HepG2 (cell line): ENCODE results near the gene UBE2O. TPM values are rescaled to one million over a fixed set of nuclear protein-coding genes. Genes with fewer than 3 reads are reported as not detected.

Source experiments
- ELK4 ChIP-seq: sonication (generic); formaldehyde crosslinking; IDR thresholded peaks from 2 replicates; pipeline ENCODE4 v1.9.0; 2021; ENCODE audit warnings: missing genetic modification reagents, borderline replicate concordance
- EP300 ChIP-seq, 3 experiments: sonication (generic) in 1 of 3; formaldehyde crosslinking in 1 of 3; IDR thresholded peaks; 2 replicates each; pipeline versions ENCODE4 v1.5.1 to v1.6.1; 2011 to 2020; ENCODE audit warnings: low read depth in 2 of 3, low read length in 2 of 3, borderline replicate concordance in 1 of 3, improper control_type of control experiment in 1 of 3, mild to moderate bottlenecking in 1 of 3, missing genetic modification reagents in 1 of 3, moderate library complexity in 1 of 3
- IKZF4 ChIP-seq: sonication (generic); formaldehyde crosslinking; IDR thresholded peaks from 2 replicates; pipeline ENCODE4 v1.5.1; 2020; ENCODE audit warnings: borderline replicate concordance, mild to moderate bottlenecking, low read depth, missing genetic modification reagents; ENCODE audit errors: not compliant biosample characterization
- MYC ChIP-seq: sonication (generic); formaldehyde crosslinking; IDR thresholded peaks from 2 replicates; pipeline ENCODE4 v1.9.0; 2021; ENCODE audit warnings: missing genetic modification reagents, borderline replicate concordance
- SALL2 ChIP-seq: sonication (generic); formaldehyde crosslinking; IDR thresholded peaks from 2 replicates; pipeline ENCODE4 v1.8.1; 2023; ENCODE audit warnings: mild to moderate bottlenecking, missing genetic modification reagents, inconsistent platforms
- SNAPC4 ChIP-seq: sonication (generic); formaldehyde crosslinking; IDR thresholded peaks from 2 replicates; pipeline ENCODE4 v1.4.0; 2020; ENCODE audit warnings: mild to moderate bottlenecking, missing genetic modification reagents
- ZFP82 ChIP-seq: sonication (generic); formaldehyde crosslinking; IDR thresholded peaks from 2 replicates; pipeline ENCODE4 v1.5.1; 2020; ENCODE audit warnings: mild to moderate bottlenecking, missing genetic modification reagents, borderline replicate concordance
- ZNF124 ChIP-seq: sonication (generic); formaldehyde crosslinking; IDR thresholded peaks from 2 replicates; pipeline ENCODE4 v1.4.0; 2020; ENCODE audit warnings: missing genetic modification reagents
- ZNF598 ChIP-seq: sonication (generic); formaldehyde crosslinking; IDR thresholded peaks from 2 replicates; pipeline ENCODE4 v1.5.1; 2020; ENCODE audit warnings: mild to moderate bottlenecking, missing genetic modification reagents, borderline replicate concordance
- ZNF614 ChIP-seq: IDR thresholded peaks from 2 replicates; pipeline ENCODE4 v1.6.1; 2018; ENCODE audit warnings: missing biosample characterization, missing genetic modification reagents, inconsistent platforms, borderline replicate concordance
- ZNF670 ChIP-seq: sonication (generic); formaldehyde crosslinking; IDR thresholded peaks from 2 replicates; pipeline ENCODE4 v1.8.0; 2022; ENCODE audit warnings: mild to moderate bottlenecking, missing genetic modification reagents, borderline replicate concordance
- ZNF703 ChIP-seq: sonication (generic); formaldehyde crosslinking; IDR thresholded peaks from 2 replicates; pipeline ENCODE4 v1.5.1; 2020; ENCODE audit warnings: missing genetic modification reagents, mild to moderate bottlenecking, moderate library complexity, borderline replicate concordance
- ZNF724P ChIP-seq: sonication (generic); formaldehyde crosslinking; IDR thresholded peaks from 2 replicates; pipeline ENCODE4 v1.8.0; 2022; ENCODE audit warnings: missing genetic modification reagents, borderline replicate concordance
- ZNF891 ChIP-seq: sonication (generic); formaldehyde crosslinking; IDR thresholded peaks from 2 replicates; pipeline ENCODE4 v1.5.0; 2020; ENCODE audit warnings: mild to moderate bottlenecking, missing genetic modification reagents
- ZSCAN25 ChIP-seq: sonication (generic); formaldehyde crosslinking; IDR thresholded peaks from 2 replicates; pipeline ENCODE4 v1.8.0; 2022; ENCODE audit warnings: mild to moderate bottlenecking, missing genetic modification reagents
- polyA plus RNA-seq, 8 experiments: library from polyadenylated mRNA; depleted of rRNA in 3 of 8; stranded (reverse) in 7 of 8; unstranded in 1 of 8; fragments of >200 nt; fragmentation: Illumina TruSeq in 4 of 8; extraction: Trizol in 4 of 8; gene quantifications; 2 replicates each; pipeline versions ENCODE4 v1.2.1 to v1.2.3, GENCODE V29; 2011 to 2016; ENCODE audit warnings: low read depth in 4 of 8, missing spikeins in 1 of 8, mixed read lengths in 1 of 8; ENCODE audit not compliant: insufficient read depth in 1 of 8
- total RNA-seq, 5 experiments: library from RNA; depleted of rRNA; stranded (reverse); fragments of >200 nt; fragmentation: Illumina TruSeq; extraction: Trizol; gene quantifications; 2 replicates each; pipeline ENCODE4 v1.2.3, GENCODE V29; 2016; ENCODE audit warnings: low read depth in 1 of 5
- TF ChIP-seq, protein P1 (sequence below): sonication (generic); formaldehyde crosslinking; IDR thresholded peaks from 2 replicates; pipeline ENCODE4 v1.9.0; 2022; ENCODE audit warnings: missing genetic modification reagents, mild to moderate bottlenecking, borderline replicate concordance
- TF ChIP-seq, protein P2 (sequence below): sonication (generic); formaldehyde crosslinking; IDR thresholded peaks from 2 replicates; pipeline ENCODE4 v1.8.0; 2022; ENCODE audit warnings: mild to moderate bottlenecking, missing genetic modification reagents, borderline replicate concordance

UBE2O gene
- total and polyA plus RNA-seq, 2 of the 13 experiments (the other 11 are each of a cell fraction or from before 2014, with no cell fraction given): 21.5 to 23.5 TPM

- TF ChIP-seq, protein P1, sequence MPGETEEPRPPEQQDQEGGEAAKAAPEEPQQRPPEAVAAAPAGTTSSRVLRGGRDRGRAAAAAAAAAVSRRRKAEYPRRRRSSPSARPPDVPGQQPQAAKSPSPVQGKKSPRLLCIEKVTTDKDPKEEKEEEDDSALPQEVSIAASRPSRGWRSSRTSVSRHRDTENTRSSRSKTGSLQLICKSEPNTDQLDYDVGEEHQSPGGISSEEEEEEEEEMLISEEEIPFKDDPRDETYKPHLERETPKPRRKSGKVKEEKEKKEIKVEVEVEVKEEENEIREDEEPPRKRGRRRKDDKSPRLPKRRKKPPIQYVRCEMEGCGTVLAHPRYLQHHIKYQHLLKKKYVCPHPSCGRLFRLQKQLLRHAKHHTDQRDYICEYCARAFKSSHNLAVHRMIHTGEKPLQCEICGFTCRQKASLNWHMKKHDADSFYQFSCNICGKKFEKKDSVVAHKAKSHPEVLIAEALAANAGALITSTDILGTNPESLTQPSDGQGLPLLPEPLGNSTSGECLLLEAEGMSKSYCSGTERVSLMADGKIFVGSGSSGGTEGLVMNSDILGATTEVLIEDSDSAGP (CRISPR knock-in tag): no peak
- TF ChIP-seq ZNF891 (CRISPR knock-in tag) (no peak), SALL2 (peak; percentile 77; the same call in 1 of the 2 replicates), ELK4 (no peak), ZFP82 (CRISPR knock-in tag) (no peak), ZNF724P (no peak), ZNF124 (CRISPR knock-in tag) (no peak), ZNF598 (CRISPR knock-in tag) (no peak), IKZF4 (CRISPR knock-in tag) (no peak), ZSCAN25 (CRISPR knock-in tag) (peak; percentile 30; the same call in 1 of the 2 replicates), SNAPC4 (no peak), ZNF614 (CRISPR knock-in tag) (no peak), ZNF703 (no peak), MYC (CRISPR knock-in tag) (peak; percentile 48), ZNF670 (CRISPR knock-in tag) (no peak), EP300 (IDR thresholded peaks at IDR 0.05; ENCODE audit: low read depth in 2 of 2, low read length in 2 of 2) (0 out of 4 replicates have a peak, but pooled peaks of 1 of the 2 experiments have one; percentile 3), EP300 (CRISPR knock-in tag; IDR thresholded peaks at IDR 0.05; ENCODE audit: borderline replicate concordance) (no peak)
- TF ChIP-seq, protein P2, sequence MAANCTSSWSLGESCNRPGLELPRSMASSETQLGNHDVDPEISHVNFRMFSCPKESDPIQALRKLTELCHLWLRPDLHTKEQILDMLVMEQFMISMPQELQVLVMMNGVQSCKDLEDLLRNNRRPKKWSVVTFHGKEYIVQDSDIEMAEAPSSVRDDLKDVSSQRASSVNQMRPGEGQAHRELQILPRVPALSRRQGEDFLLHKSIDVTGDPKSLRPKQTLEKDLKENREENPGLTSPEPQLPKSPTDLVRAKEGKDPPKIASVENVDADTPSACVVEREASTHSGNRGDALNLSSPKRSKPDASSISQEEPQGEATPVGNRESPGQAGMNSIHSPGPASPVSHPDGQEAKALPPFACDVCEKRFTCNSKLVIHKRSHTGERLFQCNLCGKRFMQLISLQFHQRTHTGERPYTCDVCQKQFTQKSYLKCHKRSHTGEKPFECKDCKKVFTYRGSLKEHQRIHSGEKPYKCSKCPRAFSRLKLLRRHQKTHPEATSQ: peak; percentile 70
Measured at GRCh38 chr17:76384222-76384986, 68.5 kb downstream of the UBE2O start, which contains the start of gene SPHK1 (continued).
